AG08396 (cell line): ENCODE data around the gene GPRC5C.

Experiments used
- DNase-seq: peaks from one replicate; pipeline ENCODE4 v3.0.0; 2012; ENCODE audit warnings: low spot score, mixed read lengths

Gene GPRC5C

GRCh38 chr17:74452033-74452840, 20.3 kb downstream of the GPRC5C start:
- DNase-seq: no peak

- DNase-seq: no peak
Measured at GRCh38 chr17:74452841-74453661, 21.2 kb downstream of the GPRC5C start.

GRCh38 chr17:74453665-74454196, 21.8 kb downstream of the GPRC5C start:
- DNase-seq: peak; percentile 96

- DNase-seq: peak; percentile 35
Measured at GRCh38 chr17:74454197-74455024, 22.5 kb downstream of the GPRC5C start.

GRCh38 chr17:74455025-74455545, 23.2 kb downstream of the GPRC5C start:
- DNase-seq: no peak

- no peak for DNase-seq
Measured at GRCh38 chr17:74455821-74456220, 23.9 kb downstream of the GPRC5C start.

- DNase-seq: peak; percentile 82
Measured at GRCh38 chr17:74457146-74457819, 25.4 kb downstream of the GPRC5C start.

- DNase-seq: no peak
Measured at GRCh38 chr17:74457820-74458166, 25.9 kb downstream of the GPRC5C start.

GRCh38 chr17:74458835-74459234, 26.9 kb downstream of the GPRC5C start:
- no peak for DNase-seq

- DNase-seq: no peak
Measured at GRCh38 chr17:74459622-74460021, 27.7 kb downstream of the GPRC5C start.

- no peak for DNase-seq
Measured at GRCh38 chr17:74460241-74460640, 28.4 kb downstream of the GPRC5C start.

GRCh38 chr17:74460996-74461395, 29.1 kb downstream of the GPRC5C start:
- no peak for DNase-seq

- no peak for DNase-seq
Measured at GRCh38 chr17:74461611-74462010, 29.7 kb downstream of the GPRC5C start.

- DNase-seq: no peak
Measured at GRCh38 chr17:74464730-74465377, 33.0 kb downstream of the GPRC5C start.

GRCh38 chr17:74465378-74466110, 33.7 kb downstream of the GPRC5C start:
- DNase-seq: no peak

- DNase-seq: no peak
Measured at GRCh38 chr17:74466111-74466827, 34.4 kb downstream of the GPRC5C start, which contains the start of gene CD300A. Gene CD300A, plus strand, starts transcription at chr17:74466634. Its CDS starts 70 bp downstream, at chr17:74466704.

GRCh38 chr17:74466828-74467184, 34.9 kb downstream of the GPRC5C start:
- DNase-seq: no peak

- no peak for DNase-seq
Measured at GRCh38 chr17:74467221-74467951, 35.5 kb downstream of the GPRC5C start.

GRCh38 chr17:74471341-74471740, 39.5 kb downstream of the GPRC5C start:
- DNase-seq: no peak
